LHCN-M2 (cell line): ENCODE results near the gene COL13A1. TPM values are rescaled to one million over a fixed set of nuclear protein-coding genes. Genes with fewer than 3 reads are reported as not detected.

Source experiments
- DNase-seq: peaks from one replicate; pipeline ENCODE4 v3.0.0-alpha.2; 2012; ENCODE audit warnings: low read depth
- total RNA-seq: library from RNA; depleted of rRNA; stranded (reverse); fragments of >200 nt; gene quantifications from 2 replicates; pipeline ENCODE4 v1.2.3, GENCODE V29; 2014

Gene COL13A1
- total RNA-seq, 1 experiment from 2014 or later: 2.6 TPM

GRCh38 chr10:69791812-69792211 lies 9.9 kb upstream of the COL13A1 start:
- no peak for DNase-seq

- DNase-seq: no peak
These were observed 9.4 kb upstream of the COL13A1 start for GRCh38 chr10:69792341-69792740.

- DNase-seq: no peak
These were observed 7.0 kb upstream of the COL13A1 start for GRCh38 chr10:69794673-69795072.

GRCh38 chr10:69795242-69795934 lies 6.3 kb upstream of the COL13A1 start:
- DNase-seq: no peak

- DNase-seq: no peak
These were observed 3.7 kb upstream of the COL13A1 start for GRCh38 chr10:69797959-69798358.

GRCh38 chr10:69800109-69800508 lies 1.6 kb upstream of the COL13A1 start:
- DNase-seq: peak; percentile 51

GRCh38 chr10:69800665-69801064 lies 1.0 kb upstream of the COL13A1 start:
- no peak for DNase-seq

GRCh38 chr10:69801094-69801433 lies 642 bp upstream of the COL13A1 start:
- peak; percentile 32 for DNase-seq

GRCh38 chr10:69802424-69803161 lies 887 bp downstream of the COL13A1 start:
- peak; percentile 35 for DNase-seq

- DNase-seq: no peak
These were observed 2.1 kb downstream of the COL13A1 start for GRCh38 chr10:69803809-69804208.

- no peak for DNase-seq
These were observed 3.1 kb downstream of the COL13A1 start for GRCh38 chr10:69804775-69805174.

- DNase-seq: peak; percentile 79
These were observed 5.4 kb downstream of the COL13A1 start for GRCh38 chr10:69807122-69807521.

GRCh38 chr10:69807696-69808095 lies 6.0 kb downstream of the COL13A1 start:
- DNase-seq: peak; percentile 57

GRCh38 chr10:69809318-69809717 lies 7.6 kb downstream of the COL13A1 start:
- DNase-seq: no peak

- no peak for DNase-seq
These were observed 8.4 kb downstream of the COL13A1 start for GRCh38 chr10:69810097-69810496.

- DNase-seq: no peak
These were observed 9.1 kb downstream of the COL13A1 start for GRCh38 chr10:69810675-69811397.

GRCh38 chr10:69813632-69814031 lies 11.9 kb downstream of the COL13A1 start:
- no peak for DNase-seq

GRCh38 chr10:69814251-69814650 lies 12.5 kb downstream of the COL13A1 start:
- DNase-seq: no peak

GRCh38 chr10:69815104-69815503 lies 13.4 kb downstream of the COL13A1 start:
- no peak for DNase-seq

GRCh38 chr10:69816521-69816920 lies 14.8 kb downstream of the COL13A1 start:
- DNase-seq: no peak

GRCh38 chr10:69817078-69817581 lies 15.4 kb downstream of the COL13A1 start:
- DNase-seq: no peak

GRCh38 chr10:69818676-69819239 lies 17.1 kb downstream of the COL13A1 start:
- DNase-seq: no peak
